IPS-18a (cell line): ENCODE data around the gene TMOD1.

Experiments
- H3K27ac ChIP-seq: one replicate; pipeline ENCODE4 v1.5.1; 2013; ENCODE audit warnings: low read length
- H3K27me3 ChIP-seq: one replicate; pipeline ENCODE4 v1.6.1; 2013; ENCODE audit warnings: mild to moderate bottlenecking, low read length; ENCODE audit not compliant: control insufficient read depth, insufficient read depth
- H3K36me3 ChIP-seq: one replicate; pipeline ENCODE4 v1.6.1; 2013; ENCODE audit warnings: low read depth, low read length; ENCODE audit not compliant: control insufficient read depth
- H3K4me1 ChIP-seq: one replicate; pipeline ENCODE4 v1.6.1; 2013; ENCODE audit warnings: low read depth, low read length; ENCODE audit not compliant: control insufficient read depth
- H3K4me3 ChIP-seq: one replicate; pipeline ENCODE4 v1.5.1; 2013; ENCODE audit warnings: low read length
- H3K9ac ChIP-seq: one replicate; pipeline ENCODE4 v1.6.1; 2013; ENCODE audit warnings: mild to moderate bottlenecking, low read length, moderate library complexity
- H3K9me3 ChIP-seq: one replicate; pipeline ENCODE4 v1.6.1; 2013; ENCODE audit warnings: low read depth, low read length; ENCODE audit not compliant: control insufficient read depth

Gene TMOD1

DNA sequence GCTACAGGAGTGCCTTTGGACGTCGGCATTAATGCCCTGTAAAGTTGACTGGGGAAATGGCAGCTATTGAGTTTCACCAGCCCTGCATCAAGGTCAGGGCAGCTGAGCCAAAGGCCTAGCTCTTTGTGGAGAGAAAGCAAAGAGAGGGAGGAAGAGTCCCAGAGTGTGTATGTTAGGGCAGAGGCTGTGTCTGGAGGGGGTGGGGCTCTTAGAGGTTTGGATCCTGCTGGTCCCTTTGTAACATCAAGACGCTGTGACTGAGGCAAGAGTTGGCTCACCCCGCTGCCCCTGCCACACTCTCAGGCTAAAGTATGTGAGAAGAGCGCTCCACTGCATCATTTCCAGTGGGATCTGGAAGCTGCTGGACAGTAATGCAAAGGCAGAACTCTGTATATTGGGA is 34.3 kb downstream of the TMOD1 start:
- no peaks in the 10 kb centered on the region for H3K9me3 ChIP-seq
- H3K9ac ChIP-seq, result no peak overlapping the region
- no peaks in the 10 kb centered on the region for H3K36me3 ChIP-seq
- no peak overlapping the region for H3K27ac ChIP-seq
- no peaks in the 10 kb centered on the region for H3K27me3 ChIP-seq
- no peak overlapping the region for H3K4me3 ChIP-seq
- H3K4me1 ChIP-seq, result no peaks in the 10 kb centered on the region

DNA sequence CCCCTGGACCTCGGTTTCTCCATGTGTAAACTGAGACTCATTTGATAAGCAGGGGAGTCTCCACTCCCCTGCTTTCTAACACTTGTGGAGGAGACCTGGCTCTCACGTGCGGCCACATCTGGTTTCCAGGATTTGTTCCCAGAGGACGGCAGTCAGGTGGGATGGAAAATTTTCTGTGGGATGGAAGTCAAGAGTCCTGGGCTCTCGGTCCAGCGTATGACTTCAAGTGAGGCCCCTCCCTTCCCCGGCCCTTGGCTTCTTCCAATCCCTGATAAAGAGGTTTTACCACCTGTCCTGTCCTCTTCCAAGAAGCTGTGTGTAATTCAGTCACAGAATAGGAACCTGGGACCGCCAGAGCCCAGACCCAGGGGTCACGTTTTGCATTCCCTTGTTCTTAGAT is 35.0 kb downstream of the TMOD1 start:
- no peaks in the 10 kb centered on the region for H3K36me3 ChIP-seq
- H3K27me3 ChIP-seq, result no peaks in the 10 kb centered on the region
- H3K9ac ChIP-seq, result no peak overlapping the region
- no peaks in the 10 kb centered on the region for H3K4me1 ChIP-seq
- no peak overlapping the region for H3K27ac ChIP-seq
- no peak overlapping the region for H3K4me3 ChIP-seq
- no peaks in the 10 kb centered on the region for H3K9me3 ChIP-seq

DNA sequence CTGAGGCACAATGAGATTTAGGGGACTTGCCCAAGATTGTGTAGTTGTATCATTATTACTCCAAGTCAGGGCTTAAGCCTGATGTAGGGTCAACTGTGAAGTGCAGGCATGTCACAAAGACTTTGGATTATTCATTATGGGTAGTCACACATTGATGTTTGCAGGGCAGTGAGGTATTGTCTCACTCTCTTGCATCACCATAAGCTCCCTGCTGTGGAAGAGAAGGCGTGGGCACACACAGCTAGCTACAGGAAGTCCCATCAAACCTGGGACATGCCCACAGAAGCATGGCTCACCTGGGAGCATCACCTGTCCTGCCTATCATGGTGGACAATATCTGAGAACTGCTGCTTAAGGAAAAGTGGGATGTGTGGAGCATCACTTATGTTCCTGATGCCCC is 42.1 kb downstream of the TMOD1 start:
- no peaks in the 10 kb centered on the region for H3K9me3 ChIP-seq
- H3K27ac ChIP-seq, result no peak overlapping the region
- H3K27me3 ChIP-seq, result no peaks in the 10 kb centered on the region
- peaks cover 5% of the 10 kb centered on the region for H3K4me1 ChIP-seq
- H3K4me3 ChIP-seq, result no peak overlapping the region
- no peak overlapping the region for H3K9ac ChIP-seq
- no peaks in the 10 kb centered on the region for H3K36me3 ChIP-seq

DNA sequence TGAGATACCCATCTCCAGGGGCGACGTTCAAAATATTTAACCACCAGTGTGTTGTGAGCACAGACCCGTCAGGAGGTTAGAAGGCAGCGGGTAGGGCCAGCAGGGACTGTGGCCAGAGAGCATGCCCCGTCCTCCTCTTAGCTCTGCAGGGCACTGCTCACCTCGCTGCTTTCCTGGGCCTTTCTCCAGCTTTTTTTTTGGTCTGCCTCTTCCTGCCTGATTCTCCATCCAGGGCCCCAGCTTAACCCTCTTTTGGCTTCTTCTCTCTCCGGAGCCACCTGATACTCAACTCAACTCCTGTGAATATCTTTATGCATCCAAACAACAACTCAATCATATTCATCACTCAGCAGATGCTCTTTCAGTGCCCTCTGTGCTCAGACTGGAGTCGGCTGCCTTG is 44.0 kb downstream of the TMOD1 start:
- Histone ChIP-seq H3K9me3 (no peaks in the 10 kb centered on the region), H3K9ac (no peak overlapping the region), H3K4me1 (peaks cover 5% of the 10 kb centered on the region), H3K27me3 (no peaks in the 10 kb centered on the region), H3K27ac (no peak overlapping the region), H3K4me3 (no peak overlapping the region), H3K36me3 (no peaks in the 10 kb centered on the region)

DNA sequence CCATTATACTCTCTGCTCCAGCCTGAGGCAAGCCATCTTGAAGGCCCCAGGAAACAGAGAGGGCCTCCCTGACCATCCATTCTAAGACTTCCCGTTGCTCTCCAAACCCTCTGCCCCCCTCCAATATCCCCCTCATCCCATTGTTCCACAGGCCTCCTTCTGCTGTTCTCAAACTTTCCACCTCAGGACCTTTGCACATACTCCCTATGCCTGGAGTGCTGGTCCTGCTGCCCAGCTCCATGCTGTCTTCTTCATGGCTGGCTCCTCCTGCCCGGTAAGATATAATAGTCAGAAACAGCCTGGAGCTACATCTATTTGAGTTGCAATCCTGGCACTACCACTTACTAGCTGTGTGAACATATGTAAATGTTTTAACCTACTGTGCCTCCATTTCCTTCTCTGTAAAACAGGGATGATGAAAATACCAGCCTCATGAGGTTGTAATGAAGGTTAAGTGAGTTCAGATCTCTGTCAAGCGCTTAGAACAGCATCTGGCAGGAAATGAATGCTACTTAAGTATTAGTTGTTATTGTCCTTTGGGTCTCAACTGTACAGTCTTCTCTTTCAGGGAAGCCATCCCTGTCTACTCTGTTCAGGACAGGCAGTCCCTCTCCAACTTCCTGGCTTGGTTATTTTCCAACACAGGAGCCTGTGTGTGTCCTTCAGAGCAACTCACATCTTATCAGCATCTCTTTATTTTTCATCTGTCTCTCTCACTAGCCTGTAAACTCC is 45.8 kb downstream of the TMOD1 start:
- H3K36me3 ChIP-seq, result no peaks in the 10 kb centered on the region

DNA sequence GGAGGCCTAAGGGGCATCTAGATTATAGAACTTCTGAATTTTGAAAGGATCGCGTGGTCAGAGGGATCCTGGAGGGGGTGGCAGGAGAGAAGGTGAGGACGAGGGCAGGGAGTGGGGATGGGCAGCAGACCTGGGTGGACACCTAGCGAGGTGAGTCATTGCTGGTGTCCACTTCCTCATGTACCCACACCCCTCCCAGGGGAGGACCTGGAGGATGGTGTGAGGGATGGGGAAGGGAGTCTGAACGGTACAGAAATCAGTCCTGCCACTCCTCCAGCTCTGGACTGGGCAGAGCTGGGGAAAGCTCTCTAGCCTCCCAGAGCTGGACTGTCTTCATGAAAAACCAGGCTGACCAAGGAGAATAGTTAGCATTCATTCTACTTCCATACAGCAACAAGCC is 46.9 kb downstream of the TMOD1 start:
- Histone ChIP-seq H3K36me3 (no peaks in the 10 kb centered on the region), H3K27ac (no peak overlapping the region), H3K4me1 (peaks cover 5% of the 10 kb centered on the region), H3K9ac (no peak overlapping the region), H3K4me3 (no peak overlapping the region), H3K9me3 (no peaks in the 10 kb centered on the region), H3K27me3 (no peaks in the 10 kb centered on the region)

More for the DNA sequence above, 45.8 kb downstream of the TMOD1 start:
- no peaks in the 10 kb centered on the region for H3K27me3 ChIP-seq
- H3K9me3 ChIP-seq, result no peaks in the 10 kb centered on the region
- no peak overlapping the region for H3K27ac ChIP-seq
- no peak overlapping the region for H3K4me3 ChIP-seq
- H3K9ac ChIP-seq, result no peak overlapping the region
- peaks cover 5% of the 10 kb centered on the region for H3K4me1 ChIP-seq

DNA sequence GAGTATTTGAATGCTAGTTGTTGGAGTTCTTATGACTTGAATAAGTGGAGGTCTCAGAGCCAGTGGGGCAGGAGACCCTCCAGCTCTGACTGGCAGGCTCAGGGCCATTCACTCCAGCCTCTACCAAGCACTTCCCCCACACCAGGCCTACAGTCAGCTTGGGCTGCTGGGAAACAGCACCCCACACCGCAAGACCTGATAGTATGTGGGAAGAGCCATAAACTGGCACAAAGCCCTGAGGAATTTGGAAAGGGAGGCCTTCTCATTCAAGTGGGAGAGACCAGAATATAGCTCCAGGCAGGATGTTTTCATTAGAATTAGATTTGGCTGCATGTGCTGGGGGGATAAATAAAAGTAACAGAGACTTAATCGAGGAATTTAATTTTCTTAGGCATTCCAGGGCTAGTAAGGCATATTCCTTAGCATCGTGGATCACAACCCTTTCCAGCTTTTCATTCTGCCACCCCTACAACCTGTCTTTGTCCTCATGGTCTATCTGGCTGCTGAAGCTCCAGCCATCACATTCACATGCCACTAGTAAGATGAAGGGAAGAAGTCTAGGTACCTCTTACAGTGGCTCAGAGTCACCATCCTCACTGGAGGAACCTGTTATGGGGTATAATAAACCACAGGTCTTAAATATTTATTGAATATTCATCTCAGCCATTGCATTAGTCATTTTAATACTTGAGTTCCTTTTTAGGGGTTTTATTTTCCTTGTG is 47.5 kb downstream of the TMOD1 start:
- H3K27me3 ChIP-seq, result no peaks in the 10 kb centered on the region
- no peaks in the 10 kb centered on the region for H3K36me3 ChIP-seq
- no peak overlapping the region for H3K9ac ChIP-seq
- no peak overlapping the region for H3K27ac ChIP-seq
- no peaks in the 10 kb centered on the region for H3K9me3 ChIP-seq
- no peak overlapping the region for H3K4me3 ChIP-seq
- no peaks in the 10 kb centered on the region for H3K4me1 ChIP-seq

DNA sequence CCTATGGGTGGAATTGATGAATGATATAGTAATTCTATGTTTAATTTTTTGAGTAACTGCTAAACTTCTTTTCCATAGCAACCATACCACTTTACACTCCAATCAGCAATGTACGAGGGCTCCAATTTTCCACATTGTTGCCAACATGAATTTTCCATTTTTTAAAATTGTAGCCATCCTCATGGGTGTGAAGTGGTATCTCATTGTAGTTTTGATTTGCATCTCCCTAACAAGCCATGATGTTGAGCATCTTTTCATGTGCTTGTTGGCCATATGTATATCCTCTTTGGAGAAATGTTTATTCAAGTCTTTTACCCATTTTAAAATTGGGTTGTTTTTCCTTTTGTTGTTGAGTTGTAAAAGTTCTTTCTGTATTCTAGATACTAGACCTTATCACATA is 48.9 kb downstream of the TMOD1 start:
- no peak overlapping the region for H3K27ac ChIP-seq
- H3K4me3 ChIP-seq, result no peak overlapping the region
- H3K27me3 ChIP-seq, result no peaks in the 10 kb centered on the region
- no peaks in the 10 kb centered on the region for H3K4me1 ChIP-seq
- no peak overlapping the region for H3K9ac ChIP-seq
- no peaks in the 10 kb centered on the region for H3K36me3 ChIP-seq
- no peaks in the 10 kb centered on the region for H3K9me3 ChIP-seq

DNA sequence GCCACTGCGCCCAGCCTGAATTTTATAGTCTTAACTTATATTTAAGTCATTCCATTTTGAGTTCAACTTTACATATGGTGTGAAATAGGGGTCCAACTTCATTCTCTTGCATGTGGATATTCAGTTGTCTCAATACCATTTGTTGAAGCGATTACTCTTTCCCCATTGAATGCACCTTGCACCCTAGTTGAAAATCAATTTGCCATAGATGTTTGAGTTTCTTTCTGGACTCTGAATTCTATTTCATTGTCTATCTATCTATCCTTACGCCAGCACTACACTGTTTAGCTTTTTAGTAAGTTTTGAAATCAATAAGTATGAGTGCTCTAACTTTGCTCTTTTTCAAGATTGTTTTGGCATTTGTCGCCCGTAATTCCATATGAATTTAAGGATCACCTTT is 49.8 kb downstream of the TMOD1 start:
- Histone ChIP-seq H3K36me3 (no peaks in the 10 kb centered on the region), H3K4me1 (no peaks in the 10 kb centered on the region), H3K27ac (no peak overlapping the region), H3K9me3 (no peaks in the 10 kb centered on the region), H3K9ac (no peak overlapping the region), H3K4me3 (no peak overlapping the region), H3K27me3 (no peaks in the 10 kb centered on the region)

DNA sequence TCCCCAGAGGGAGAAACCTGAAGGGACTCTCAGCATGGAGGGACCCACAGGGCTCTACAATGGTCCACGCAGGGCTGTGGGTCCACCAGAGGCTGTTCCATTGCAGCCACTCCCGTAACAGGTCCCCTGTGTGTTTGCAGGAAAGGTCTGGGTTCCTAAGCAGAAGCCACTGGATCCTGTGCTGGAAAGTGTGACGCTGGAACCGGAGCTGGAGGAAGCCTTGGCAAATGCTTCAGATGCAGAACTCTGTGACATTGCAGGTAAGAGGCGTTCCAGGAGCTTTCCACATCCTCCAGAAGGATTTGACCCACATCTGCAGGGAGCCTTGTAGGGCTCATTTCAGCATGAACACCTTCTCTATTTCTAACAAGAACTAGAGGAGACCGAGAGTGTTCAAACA is 51.7 kb downstream of the TMOD1 start:
- no peak overlapping the region for H3K27ac ChIP-seq
- no peaks in the 10 kb centered on the region for H3K4me1 ChIP-seq
- H3K9ac ChIP-seq, result no peak overlapping the region
- H3K27me3 ChIP-seq, result no peaks in the 10 kb centered on the region
- H3K36me3 ChIP-seq, result no peaks in the 10 kb centered on the region
- H3K4me3 ChIP-seq, result no peak overlapping the region
- no peaks in the 10 kb centered on the region for H3K9me3 ChIP-seq

DNA sequence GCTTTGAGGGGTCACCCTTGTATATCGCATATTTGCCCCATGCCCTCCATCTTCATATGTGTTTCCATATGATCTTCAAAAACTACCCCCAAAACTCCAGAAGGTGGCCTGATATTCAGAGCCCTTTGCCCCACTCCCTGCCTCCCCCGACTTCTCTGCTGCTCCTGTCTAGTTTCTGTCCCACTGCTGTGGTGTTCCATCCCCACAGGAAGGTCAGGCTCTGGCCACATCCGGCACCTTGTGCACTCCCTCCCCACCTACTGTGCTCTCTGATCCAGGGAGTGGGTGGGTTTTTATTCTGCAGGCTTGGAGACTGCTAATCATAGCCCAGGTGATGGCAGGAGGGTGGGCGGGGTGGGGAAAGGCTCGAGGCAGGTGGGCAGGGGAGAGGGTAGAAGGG is 52.4 kb downstream of the TMOD1 start:
- no peaks in the 10 kb centered on the region for H3K4me1 ChIP-seq
- H3K4me3 ChIP-seq, result no peak overlapping the region
- H3K36me3 ChIP-seq, result no peaks in the 10 kb centered on the region
- H3K27me3 ChIP-seq, result no peaks in the 10 kb centered on the region
- no peaks in the 10 kb centered on the region for H3K9me3 ChIP-seq
- no peak overlapping the region for H3K27ac ChIP-seq
- H3K9ac ChIP-seq, result no peak overlapping the region

DNA sequence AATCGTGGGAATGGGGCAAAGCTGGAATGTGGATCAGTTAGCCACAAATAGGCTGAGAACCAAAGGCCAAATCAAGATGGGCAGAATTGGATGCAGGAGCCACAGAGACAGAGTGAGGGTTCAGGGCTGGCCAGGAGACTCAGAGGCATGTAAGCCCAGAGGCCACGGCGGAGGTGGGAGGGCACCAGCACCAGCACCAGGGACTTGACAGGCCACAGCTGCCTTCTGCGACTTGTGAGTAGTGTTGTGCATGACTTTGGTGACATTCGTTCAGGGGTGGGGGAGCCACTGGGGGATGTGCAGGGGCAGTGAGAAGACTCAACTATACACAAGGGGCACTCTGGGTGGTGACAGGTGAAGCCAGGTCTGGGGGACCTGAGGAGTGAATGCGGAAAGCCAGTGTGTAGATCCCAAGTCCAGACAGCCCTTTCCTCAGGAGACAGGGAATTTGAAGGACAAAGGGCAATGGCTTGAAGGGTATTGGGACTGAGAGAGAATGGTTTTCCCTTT is 53.2 kb downstream of the TMOD1 start:
- H3K4me1 ChIP-seq, result no peaks in the 10 kb centered on the region
- no peak overlapping the region for H3K27ac ChIP-seq
- H3K36me3 ChIP-seq, result no peaks in the 10 kb centered on the region
- no peaks in the 10 kb centered on the region for H3K9me3 ChIP-seq
- no peaks in the 10 kb centered on the region for H3K27me3 ChIP-seq
- H3K9ac ChIP-seq, result no peak overlapping the region
- H3K4me3 ChIP-seq, result no peak overlapping the region
